HG02885 (cell line): ENCODE data around the gene BICDL1.

ENCODE experiments used
- ATAC-seq: cut with Tn5 transposase; IDR thresholded peaks from one replicate; pipeline ENCODE4 v1.9.1; 2021; ENCODE audit warnings: mild to moderate bottlenecking; ENCODE audit not compliant: unreplicated experiment, poor library complexity

BICDL1 gene

DNA sequence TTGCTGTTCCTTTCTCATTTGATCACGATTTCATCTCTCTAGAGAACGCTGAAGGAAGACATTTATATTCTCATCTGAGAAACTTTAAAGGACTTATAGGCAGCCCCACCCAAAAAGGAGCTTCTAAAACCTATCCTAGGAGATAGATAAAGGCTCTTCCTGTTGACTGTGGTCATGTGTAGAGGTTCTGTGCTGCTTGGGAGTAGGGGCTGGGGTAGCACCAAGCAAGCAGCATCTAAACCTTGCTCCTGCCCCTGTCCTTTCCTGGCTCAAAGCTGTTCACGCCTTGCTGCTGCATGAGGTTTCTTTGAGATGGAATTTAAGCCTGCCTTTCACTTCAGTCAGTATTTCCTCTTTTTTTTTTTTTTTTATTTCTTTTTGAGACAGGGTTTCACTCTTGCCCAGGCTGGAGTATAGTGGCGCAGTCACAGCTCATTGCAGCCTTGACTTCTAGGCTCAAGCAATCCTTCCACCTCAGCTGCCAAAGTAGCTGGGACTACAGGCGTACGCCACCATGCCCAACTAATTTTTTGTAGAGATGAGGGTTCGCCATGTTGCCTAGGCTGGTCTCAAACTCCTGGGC is 86.1 kb downstream of the BICDL1 start:
- no peak for ATAC-seq

DNA sequence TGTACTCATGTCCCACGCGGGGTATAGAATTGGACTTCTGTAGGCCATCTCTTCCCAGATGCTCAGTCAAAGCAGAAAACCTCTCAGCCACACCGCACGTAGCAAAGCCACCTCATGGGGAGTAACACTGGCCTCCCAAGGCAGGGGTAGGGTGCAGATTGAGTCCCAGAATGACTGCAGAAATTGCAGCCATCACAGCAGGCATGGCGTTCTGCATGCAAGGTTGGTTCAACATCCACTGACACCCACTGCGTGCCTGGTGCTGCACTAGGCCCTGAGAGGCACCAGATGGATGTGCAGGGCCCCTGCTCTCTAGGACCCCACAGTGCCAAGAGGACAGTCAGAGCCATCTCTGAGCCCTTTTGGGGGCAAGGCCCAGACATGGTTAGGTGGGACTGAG is 87.6 kb downstream of the BICDL1 start:
- no peak for ATAC-seq

DNA sequence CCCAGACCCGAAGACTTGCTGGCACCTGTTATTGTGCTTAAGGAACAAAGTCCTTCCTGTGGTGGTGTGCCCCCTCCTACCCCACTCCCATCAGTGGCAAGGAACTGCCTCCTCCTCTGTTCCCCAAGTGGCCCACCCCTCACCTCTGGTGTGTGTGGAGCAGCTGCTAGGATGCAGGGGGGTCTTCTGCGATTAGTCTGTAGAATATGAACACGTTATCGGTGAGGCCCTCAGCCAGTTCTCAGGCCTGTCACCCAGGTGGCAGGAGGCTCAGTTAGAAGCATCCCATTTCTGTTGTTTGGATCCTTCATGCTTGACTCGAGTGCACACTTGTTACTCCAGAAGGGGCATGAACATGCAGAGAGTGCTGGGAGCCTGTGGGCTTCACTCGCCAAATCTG is 88.2 kb downstream of the BICDL1 start:
- ATAC-seq, result no peak

DNA sequence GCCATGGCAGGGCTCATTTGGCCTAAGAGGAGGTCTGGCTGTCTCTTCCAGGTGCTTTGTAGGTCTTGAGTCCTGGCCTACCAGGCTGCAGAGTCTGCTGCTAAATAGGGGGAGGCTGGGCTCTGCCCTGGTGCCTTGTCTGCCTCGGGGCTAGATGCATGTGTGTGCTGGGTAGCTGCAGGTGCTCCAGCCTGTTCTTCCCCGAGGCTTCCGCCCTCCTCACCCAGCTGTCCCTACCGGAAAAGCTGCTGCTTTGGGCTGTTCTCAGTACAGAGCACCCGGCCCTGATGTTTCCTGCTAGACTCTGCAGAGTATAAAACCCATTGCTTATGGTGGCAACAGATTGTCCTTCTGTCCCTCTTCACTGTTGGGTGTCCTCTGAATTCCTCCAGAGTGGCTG is 89.8 kb downstream of the BICDL1 start:
- ATAC-seq, result no peak

DNA sequence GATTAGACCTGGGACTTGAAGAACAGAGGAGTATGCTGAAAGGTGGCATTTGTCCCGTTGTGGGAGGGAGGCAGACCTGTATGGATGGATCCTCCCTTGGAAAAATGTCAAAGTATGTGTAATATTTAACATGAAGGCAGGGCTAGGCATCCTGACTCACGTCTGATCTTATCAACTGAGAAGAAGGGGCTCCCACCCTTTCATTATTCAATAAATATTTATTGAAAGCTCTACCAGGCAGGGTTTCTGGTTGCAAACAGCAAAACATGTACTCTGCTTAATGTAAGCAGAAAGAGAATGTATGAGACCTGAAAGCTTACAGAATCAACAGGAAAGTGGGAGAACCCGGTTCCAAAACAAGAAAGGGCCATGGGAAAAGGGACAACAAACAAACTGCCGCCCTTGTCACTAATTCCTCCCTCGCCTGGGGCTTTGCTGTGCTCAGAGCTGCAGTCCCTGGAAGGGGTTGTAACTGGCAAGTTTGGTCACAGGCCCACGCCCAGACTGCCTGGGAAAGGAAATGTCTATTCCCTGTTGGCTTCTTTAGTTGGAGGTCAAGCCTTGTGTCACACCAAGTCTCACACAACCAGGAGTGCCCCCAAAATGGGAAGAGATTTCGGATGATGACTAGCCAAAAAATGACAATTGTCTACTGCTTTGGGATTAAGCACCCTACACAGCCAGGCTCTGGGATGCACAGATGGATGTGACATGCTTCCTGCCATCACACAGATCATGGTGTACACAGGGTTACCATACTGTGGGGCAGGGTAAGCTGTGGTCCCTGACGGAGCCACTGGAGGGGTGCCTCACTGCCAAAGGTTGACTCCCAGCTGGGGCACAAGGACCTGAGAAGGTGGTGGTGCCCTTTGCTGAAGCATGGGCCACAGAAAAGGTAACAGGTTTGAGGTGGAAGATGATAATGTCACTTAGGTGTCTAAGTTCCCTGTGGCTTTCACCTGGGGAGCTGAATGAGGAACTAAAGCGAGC is 90.7 kb downstream of the BICDL1 start:
- no peak for ATAC-seq

DNA sequence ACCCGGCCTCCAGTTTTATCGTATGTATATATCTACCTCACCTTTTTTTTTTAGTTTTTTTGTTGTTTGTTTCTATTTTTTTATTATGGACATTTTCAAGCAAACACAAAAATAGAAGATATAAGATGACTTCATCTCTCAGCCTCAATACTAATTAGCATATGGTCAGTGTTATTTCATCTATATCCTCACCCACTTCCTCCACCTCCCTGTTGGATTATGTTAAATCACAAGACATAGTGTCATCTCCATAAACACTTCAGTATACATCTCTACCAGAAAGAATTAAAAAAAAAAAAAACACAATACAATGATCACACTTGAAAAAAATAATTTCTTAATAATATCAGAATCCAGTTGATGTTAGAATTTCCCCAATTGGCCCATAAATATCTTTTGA is 92.6 kb downstream of the BICDL1 start:
- ATAC-seq, result no peak

DNA sequence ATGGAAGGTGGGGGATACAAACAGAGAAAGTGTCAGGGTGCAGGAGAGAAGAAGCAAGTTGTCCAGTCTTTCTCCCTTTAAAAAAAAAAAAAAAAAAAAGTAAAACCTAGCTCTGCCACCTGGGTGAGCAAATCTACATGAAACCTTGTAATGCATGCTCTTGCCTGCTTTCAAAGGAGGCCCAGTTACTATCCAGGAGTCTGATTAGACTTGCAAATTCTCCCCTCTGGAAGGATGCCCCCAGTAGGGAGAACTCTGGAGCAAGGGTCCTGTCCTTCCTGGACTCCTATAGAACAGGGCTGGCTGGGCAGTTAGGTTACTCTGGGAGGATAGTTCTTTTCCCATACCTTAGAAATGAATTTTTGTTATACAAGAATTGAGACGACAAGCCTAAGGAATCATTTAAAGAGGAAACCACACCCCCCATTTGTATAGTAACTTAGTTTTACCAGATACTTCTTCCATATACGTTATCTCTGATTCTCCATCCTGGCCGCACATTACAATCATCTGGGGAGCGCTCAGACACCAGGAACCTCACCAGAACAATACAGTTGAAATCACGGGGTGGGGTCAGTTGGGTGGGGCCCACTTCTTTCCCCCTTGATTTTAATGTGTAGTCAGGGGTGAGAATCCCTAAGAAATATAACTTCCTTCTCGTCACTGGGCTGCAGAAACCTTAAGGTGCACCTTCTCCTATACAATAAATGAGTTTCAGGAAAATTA is 97.0 kb downstream of the BICDL1 start:
- no peak for ATAC-seq

DNA sequence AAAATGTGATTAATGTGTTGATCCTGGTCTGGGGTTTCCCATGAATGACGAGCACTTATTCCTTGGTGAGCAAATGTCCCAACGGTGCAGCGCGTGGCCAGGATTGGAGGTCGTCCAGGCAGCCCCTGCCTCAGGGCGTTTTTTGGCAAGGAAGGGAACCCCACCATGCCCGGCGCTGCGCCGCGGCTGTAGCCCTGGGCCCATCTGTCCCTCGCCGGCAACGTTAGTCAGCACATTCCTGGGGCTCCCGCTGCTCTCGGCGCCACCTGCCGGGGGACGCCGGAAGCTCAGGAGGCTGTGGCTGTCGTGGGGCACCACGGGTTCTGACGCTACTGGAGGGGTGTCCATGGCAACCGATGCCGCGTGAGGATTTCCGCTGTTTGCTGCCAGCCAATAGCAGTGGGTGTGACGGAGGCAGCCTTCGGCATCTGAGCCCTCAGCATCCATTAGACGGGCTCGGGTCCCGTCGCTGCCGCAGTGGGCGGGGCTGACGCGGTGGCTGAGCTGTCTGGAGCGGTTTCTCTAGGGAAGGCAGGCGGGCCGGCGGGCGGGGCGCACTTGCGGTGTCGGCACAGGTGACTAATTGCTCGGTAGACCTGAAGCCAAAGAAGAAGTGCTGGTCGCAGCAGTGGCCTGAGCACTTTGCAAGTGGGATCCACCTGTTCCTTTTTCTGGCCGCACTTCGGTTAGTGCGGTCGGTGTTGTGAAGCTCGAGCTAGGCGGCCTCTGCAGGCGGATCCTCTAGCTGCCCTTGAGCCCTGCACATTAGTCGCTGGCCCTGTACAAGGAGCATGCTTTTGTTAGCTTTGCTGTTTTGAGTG is 98.0 kb downstream of the BICDL1 start:
- ATAC-seq, result peak; percentile 96

DNA sequence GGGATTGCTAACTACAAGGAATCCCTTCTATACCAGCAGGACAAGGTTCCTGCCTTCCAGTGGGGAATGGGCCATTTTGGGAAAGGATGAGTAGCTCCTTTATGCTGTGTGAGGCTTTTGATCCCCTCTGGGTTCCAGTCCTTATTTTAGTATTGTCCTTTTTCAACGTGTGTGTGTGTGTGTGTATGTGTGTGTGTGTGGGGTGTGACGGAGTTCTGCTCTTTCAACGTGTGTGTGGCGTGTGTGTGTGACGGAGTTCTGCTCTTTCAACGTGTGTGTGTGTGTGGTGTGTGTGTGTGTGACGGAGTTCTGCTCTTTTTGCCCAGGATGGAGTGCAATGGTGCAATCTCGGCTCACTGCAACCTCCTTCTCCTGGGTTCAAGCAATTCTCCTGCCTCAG is 100.1 kb downstream of the BICDL1 start:
- no peak for ATAC-seq

DNA sequence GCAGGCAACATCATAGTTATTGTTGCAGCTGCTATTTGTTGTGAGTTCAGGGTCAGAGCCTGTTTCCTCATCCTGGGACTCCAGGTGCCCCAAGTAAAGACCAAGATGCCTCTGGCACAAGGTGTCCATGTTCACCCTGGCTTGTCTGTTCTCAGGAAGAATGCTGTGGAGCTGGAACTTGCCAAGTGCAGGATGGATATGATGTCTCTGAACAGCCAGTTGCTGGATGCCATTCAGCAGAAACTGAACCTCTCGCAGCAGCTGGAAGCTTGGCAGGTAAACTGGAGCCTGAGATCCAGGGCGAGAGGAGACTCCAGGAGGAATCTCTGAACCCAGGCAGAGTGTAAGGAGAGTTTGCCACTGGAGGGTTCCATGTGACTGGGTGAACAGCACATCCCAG is 100.8 kb downstream of the BICDL1 start:
- no peak for ATAC-seq

DNA sequence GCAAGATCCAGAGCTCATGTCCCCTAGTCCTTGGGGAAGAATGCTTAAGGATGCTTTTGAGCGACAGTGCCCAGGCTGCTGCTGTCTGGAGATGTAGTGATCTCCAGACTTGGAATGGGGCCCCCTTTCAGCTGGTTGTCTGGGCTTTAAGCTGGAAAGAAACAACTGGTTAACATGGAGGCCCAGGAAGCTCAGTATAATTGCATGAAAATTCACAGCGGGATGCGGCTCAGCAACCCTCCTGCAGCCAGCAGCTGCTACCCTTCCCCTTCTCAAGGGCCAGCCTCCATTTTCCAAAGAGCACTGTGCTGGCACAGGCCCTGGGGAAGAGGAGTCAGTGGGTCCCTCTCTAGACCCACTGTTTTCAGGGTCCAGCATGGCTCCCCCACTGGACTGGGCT is 101.2 kb downstream of the BICDL1 start:
- ATAC-seq, result no peak

DNA sequence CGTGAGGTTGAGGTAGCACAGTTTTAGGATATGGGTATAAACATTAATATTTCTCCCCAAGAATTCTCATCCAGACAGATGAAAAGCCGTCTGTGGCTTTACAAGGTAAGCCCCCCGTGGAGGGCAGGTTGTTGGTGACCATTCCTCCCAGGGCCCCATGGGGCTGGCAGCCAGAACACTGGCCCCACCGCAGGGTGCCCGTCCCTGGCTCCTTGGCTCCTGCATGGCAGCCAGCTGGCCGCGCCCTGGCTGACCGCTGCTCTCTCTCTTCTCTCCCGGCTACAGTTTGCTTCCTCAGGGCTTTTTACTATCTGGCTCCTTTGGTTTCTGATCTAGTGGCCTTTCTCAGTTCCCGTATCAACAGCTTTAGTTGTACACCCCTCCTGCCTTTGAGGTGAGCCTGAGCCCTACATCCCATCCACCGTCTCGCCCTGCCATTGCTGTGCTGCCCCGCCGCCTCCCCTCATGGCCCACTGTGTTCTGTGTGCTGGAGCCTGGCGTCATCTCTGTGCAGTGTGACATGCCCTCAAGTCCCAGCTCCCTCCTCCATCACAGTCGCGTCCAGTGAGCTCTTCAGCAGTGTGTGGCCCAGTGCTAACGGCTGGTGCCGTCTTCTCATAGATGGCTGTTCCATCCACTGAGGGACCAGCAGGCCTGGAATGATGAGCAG is 101.7 kb downstream of the BICDL1 start:
- no peak for ATAC-seq

DNA sequence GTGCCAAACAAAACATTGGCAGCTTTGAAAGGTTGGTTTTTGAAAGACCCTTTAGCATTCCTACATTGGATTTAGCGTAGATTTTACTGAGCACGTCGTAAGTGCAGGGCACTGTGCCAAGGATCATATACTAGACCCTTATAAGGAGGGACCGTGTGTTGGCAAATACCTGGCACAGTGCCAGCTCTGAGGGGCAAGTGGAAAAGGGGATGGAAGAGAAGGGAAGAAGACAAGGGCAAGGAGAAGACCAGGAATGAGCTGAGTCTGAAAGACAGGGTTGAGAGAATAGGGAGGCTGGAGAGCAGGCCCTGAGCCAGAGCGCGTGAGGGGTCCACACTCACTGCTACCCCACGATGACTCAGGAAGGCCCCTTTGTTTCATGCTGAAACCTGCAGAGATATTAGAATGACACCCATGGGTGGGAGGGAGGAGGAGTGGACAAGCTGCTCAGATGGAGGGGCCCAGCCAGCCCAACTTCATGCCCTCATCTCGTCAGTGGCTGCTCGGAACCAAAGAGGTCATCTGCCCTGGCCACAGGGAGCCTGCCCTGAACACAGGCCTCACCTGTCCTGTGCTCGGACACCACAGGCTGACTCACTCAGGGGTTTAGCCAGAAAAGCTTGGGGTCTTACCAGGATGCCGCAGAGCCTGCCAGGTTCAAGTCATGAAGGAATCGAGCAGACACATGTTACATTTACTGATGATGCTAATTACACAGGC is 102.5 kb downstream of the BICDL1 start:
- no peak for ATAC-seq

DNA sequence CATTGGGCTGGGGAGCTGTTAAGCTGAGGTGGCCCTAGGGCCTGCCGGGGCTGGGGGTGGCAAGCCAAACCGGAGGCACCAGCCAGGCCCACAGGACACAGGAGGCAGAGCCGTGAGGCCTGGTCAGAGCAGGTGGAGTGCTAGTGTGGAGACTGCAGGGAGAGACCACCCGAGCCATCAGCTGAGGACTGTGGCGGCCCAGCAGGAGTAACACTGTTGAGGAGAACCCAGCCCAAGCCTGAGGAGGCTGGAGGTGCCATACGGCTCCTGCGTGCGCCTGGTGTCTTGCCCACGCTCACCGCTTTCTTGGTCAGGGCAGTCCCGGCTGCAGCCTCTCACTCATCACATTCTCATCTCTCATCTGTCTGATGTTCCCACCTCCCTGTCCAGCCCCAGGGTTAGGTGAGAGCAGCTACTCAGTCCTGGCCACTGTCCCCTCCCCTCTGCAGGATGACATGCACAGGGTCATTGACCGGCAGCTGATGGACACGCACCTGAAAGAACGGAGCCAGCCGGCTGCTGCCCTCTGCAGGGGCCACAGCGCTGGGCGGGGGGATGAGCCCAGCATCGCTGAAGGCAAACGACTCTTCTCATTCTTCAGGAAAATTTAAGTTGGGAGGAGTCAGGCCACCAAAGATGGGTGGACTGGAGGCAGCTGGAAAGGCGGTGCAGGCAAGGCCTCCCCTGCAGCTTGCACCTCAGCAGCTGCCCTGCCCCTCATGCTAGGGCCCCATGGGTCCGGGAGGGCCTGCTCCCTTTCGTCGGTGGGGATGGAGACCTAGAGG is 103.7 kb downstream of the BICDL1 start:
- no peak for ATAC-seq

DNA sequence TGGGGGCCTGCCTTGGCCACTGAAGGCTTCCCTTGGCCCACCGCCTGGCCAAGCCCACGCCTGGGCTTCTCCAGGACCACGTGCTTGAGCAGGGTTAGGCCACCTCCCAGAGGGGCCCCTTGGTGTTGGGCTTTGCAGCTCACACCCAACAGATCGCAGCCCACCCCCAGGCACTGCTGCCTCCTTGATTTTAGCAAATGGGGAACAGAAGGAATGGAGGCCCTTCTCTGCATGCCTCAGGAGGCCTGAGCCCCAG is 104.2 kb downstream of the BICDL1 start:
- ATAC-seq, result no peak

DNA sequence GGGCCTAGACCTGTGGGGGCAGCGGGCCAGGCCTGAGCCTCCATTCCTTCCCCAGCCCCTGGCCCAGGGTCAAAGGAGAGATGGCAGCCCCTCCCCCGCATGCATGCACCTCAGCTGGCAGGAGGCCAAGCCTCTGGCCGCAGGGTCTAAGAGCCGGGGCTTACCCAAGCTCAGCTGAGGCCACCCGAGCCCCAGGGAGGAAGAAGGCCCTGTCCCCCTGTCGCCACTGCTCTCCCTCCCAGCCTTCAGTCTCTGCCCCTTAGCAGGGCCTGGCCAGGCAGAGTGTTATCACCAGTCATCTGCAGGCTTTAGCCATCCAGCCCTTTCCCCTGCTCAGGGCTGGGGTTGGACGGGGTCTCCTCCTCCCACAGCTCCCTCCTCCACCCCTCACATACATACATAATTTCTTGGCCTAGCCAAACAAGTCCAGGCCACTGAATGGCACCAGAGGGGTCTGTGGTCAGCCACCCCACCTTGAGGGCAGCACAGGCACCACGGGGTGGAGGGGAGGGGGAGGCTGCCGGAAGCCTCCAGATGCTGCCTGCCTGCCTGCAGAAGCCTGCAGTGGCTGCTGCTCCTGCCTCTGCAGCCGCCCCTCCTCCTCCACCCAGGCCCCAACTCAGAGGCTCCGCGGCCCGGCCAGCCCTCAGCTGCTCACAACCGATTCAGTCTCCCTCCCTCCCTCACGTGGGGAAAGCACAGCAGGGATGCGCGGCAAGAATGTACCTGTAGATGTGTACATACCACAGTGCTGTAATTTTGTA is 104.7 kb downstream of the BICDL1 start:
- no peak for ATAC-seq

DNA sequence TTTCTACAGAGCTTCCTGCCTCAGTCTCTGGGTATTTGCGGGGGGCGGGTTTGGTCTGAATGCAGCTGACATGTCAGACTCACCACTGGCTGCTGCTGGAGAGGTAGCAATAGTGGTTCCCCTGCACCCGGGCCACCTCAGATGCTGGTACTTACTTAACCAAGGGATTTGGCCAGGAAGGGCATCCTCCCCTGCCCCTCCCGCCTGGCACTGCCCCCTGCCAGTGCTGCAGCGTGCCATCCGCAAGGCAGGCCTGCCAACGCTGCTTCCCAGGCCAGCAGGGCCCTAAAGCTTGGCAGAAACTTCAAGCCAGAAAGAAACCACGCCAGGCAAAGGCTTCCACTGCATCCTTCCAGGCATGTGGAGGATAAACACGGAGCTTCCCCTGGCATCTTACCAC is 105.4 kb downstream of the BICDL1 start:
- no peak for ATAC-seq

DNA sequence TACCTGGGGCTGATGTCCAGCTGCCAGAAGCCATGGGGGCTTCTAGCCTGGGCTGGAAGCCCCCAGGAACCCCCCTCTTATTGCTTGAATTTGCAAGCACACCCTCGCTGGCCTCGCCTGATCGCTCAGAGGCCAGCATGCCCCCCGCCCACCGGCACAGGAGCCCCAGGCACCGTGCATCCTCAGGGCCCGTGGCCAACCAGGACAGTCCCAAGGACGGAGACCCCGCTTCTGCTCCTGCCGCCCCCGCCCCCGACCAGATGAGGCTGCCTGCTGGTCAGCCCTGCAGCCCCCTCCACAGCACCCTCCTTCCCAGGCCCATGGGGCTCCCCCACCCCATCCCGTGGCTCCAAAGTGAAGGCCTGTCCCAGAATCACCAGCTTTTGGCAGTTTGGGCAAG is 106.3 kb downstream of the BICDL1 start:
- no peak for ATAC-seq
